Progenitor cell of endocrine pancreas (in vitro differentiated cells): Measurements from ENCODE around the gene KLF9. TPM values are rescaled to one million over a fixed set of nuclear protein-coding genes. Genes with fewer than 3 reads are reported as not detected.

ENCODE experiments used
- DNase-seq: peaks from one replicate; pipeline ENCODE4 v3.0.0; 2021; ENCODE audit warnings: low spot score; ENCODE audit not compliant: unreplicated experiment
- H3K27ac Mint-ChIP-seq: 2 replicates; pipeline ENCODE4 v1.8.0; 2021; ENCODE audit warnings: mild to moderate bottlenecking, moderate library complexity, mixed read lengths
- H3K27me3 Mint-ChIP-seq: 2 replicates; pipeline ENCODE4 v1.8.0; 2021; ENCODE audit warnings: mixed read lengths
- H3K36me3 Mint-ChIP-seq: 2 replicates; pipeline ENCODE4 v1.8.0; 2022; ENCODE audit warnings: mixed read lengths; ENCODE audit not compliant: insufficient read depth
- H3K4me1 Mint-ChIP-seq: 2 replicates; pipeline ENCODE4 v1.8.0; 2021; ENCODE audit warnings: low read depth, mixed read lengths
- H3K4me3 Mint-ChIP-seq: 2 replicates; pipeline ENCODE4 v1.8.0; 2021; ENCODE audit warnings: low read depth, mild to moderate bottlenecking, moderate library complexity, mixed read lengths
- H3K9me3 Mint-ChIP-seq: 2 replicates; pipeline ENCODE4 v1.8.0; 2021; ENCODE audit warnings: low read depth, mixed read lengths
- CTCF ChIP-seq: fragments of 200-600 bp; sonication (generic); IDR thresholded peaks from one replicate; pipeline ENCODE4 v1.5.0; 2021; ENCODE audit warnings: antibody characterized with exemption, mild to moderate bottlenecking; ENCODE audit not compliant: unreplicated experiment
- long read RNA-seq: library from polyadenylated mRNA; unstranded; transcript quantifications from one replicate; pipeline ENCODE4 v2.0.0, GENCODE V29; 2020
- total RNA-seq: library from RNA; stranded (reverse); gene quantifications from 2 replicates; pipeline ENCODE4 v1.2.1, GENCODE V29; 2021

KLF9 gene
- 0.47 and 0.57 TPM in 2 replicates for total RNA-seq
- long read RNA-seq, result 0 reads

GRCh38 chr9:70413799-70414775 is at the start of gene KLF9:
Gene KLF9 (minus strand): TSS chr9:70414657. CDS start chr9:70413363, 1,294 bp downstream.
- peak within 1 kb of the TSS; percentile 79 for H3K4me3 Mint-ChIP-seq
- DNase-seq, result peak; percentile 39
- TF ChIP-seq CTCF, result no peak
- peak within 1 kb of the TSS; percentile 89 for H3K27ac Mint-ChIP-seq
- no peaks in the 10 kb centered on the region for H3K9me3 Mint-ChIP-seq
- H3K36me3 Mint-ChIP-seq, result no peaks in the 10 kb centered on the region
- H3K4me1 Mint-ChIP-seq, result peaks cover 6% of the 10 kb centered on the region
- peaks cover 66% of the 10 kb centered on the region for H3K27me3 Mint-ChIP-seq

DNA sequence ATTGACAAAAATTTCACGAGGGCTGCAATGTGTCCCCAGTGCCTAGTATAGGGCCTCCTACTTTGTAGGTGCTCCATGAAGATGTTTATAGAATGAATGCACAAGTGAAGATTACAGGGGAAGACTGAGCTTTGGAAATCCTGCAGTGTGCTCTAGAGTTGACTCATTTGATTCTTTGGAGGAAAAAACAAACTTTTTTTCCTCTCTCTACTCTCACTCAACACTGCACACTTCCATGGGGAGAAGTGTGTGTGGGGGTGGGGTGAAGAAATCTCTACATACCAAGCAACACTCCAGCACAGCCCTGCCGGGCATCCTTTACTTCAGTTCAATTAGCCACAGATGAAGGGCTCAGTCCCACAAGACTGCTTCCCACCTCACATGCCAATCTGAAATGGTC is 49.4 kb upstream of the KLF9 start:
- H3K27ac Mint-ChIP-seq, result no peak overlapping the region
- DNase-seq, result no peak
- H3K9me3 Mint-ChIP-seq, result no peaks in the 10 kb centered on the region
- no peak overlapping the region for H3K4me3 Mint-ChIP-seq
- no peaks in the 10 kb centered on the region for H3K36me3 Mint-ChIP-seq
- no peaks in the 10 kb centered on the region for H3K4me1 Mint-ChIP-seq
- H3K27me3 Mint-ChIP-seq, result peaks cover 5% of the 10 kb centered on the region
- TF ChIP-seq CTCF, result no peak

DNA sequence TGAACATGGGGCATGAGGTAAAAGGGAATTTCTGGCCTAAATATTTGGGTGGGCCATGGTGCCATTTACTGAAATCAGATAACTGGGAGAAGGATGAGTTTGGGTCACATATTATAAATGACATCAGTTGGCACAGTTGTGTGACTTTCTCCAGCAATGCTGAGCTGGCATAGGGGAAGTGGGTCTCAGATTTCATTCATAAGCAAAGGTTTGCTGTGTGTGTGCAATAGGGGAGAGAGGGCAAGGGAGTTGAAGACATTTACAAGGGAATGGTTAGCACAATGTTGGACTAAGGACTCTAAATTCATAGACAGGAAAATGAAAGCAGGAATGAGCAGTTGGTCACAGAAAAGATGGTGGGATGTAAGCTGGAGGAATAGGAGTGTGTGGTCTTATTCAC is 47.8 kb upstream of the KLF9 start:
- H3K9me3 Mint-ChIP-seq, result no peaks in the 10 kb centered on the region
- no peaks in the 10 kb centered on the region for H3K36me3 Mint-ChIP-seq
- H3K4me3 Mint-ChIP-seq, result no peak overlapping the region
- no peak for DNase-seq
- H3K27ac Mint-ChIP-seq, result no peak overlapping the region
- no peaks in the 10 kb centered on the region for H3K4me1 Mint-ChIP-seq
- no peak for TF ChIP-seq CTCF
- peaks cover 3% of the 10 kb centered on the region for H3K27me3 Mint-ChIP-seq

GRCh38 chr9:70457235-70457634 is 42.8 kb upstream of the KLF9 start:
- H3K36me3 Mint-ChIP-seq, result no peaks in the 10 kb centered on the region
- H3K9me3 Mint-ChIP-seq, result no peaks in the 10 kb centered on the region

More at GRCh38 chr9:70457235-70457634, 42.8 kb upstream of the KLF9 start:
- Mint-ChIP-seq H3K4me1 (peaks cover 11% of the 10 kb centered on the region), H3K4me3 (no peak overlapping the region), H3K27me3 (no peaks in the 10 kb centered on the region), H3K27ac (no peak overlapping the region)
- no peak for TF ChIP-seq CTCF
- DNase-seq, result no peak
